ENCODE results near the gene PUM2.

PUM2 gene

GRCh38 chr2:20198796-20199632 is 151.6 kb downstream of the PUM2 start:
- DNase-seq = no peak

Data from CD4-positive, alpha-beta T cell treated with Interleukin-21 for 1 hour (primary cell).